Hematopoietic multipotent progenitor cell treated with erythropoietin and hydrocortisone succinate and interleukin-3 and kit ligand, for 15 days (in vitro differentiated cells): Measurements from ENCODE around the gene BCR.
"Not testable (repeated sequence)": the region's sequence is repeated elsewhere in the genome, so short reads cannot be mapped to it uniquely, and the experiment has no call there.

Source experiments
- DNase-seq: peaks from one replicate; pipeline ENCODE4 v3.0.0-alpha.2; 2015; ENCODE audit warnings: low spot score

BCR gene

DNA sequence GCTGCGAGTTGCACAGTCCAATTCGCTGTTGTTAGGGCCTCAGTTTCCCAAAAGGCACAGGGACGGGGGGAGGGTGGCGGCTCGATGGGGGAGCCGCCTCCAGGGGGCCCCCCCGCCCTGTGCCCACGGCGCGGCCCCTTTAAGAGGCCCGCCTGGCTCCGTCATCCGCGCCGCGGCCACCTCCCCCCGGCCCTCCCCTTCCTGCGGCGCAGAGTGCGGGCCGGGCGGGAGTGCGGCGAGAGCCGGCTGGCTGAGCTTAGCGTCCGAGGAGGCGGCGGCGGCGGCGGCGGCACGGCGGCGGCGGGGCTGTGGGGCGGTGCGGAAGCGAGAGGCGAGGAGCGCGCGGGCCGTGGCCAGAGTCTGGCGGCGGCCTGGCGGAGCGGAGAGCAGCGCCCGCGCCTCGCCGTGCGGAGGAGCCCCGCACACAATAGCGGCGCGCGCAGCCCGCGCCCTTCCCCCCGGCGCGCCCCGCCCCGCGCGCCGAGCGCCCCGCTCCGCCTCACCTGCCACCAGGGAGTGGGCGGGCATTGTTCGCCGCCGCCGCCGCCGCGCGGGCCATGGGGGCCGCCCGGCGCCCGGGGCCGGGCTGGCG, at the start of gene BCR:
Gene BCR, plus strand, starts transcription at position 209 of the 592 bp plus-strand sequence. CDS start 452 bp downstream, outside the sequence.
- DNase-seq: no peak

DNA sequence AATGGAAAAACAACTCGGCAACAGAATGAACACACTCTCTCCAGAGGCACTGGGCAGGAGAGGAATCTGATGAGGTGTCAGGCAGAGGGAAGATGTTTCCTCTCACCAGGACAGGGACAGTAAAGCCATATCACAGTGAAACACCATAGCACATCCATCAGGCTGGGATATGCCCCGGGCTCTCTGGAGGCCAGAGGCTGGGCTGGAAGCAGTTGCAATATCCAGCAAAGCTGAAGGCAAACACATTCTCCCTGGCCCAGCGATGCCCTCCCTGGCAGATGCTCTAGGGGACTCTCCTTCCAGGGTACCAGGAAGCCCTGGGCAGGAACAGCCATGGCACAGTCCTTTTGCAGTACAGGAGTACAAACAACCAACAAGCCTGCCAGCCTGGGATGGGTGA, 49.6 kb upstream of the BCR start:
- no peak for DNase-seq

DNA sequence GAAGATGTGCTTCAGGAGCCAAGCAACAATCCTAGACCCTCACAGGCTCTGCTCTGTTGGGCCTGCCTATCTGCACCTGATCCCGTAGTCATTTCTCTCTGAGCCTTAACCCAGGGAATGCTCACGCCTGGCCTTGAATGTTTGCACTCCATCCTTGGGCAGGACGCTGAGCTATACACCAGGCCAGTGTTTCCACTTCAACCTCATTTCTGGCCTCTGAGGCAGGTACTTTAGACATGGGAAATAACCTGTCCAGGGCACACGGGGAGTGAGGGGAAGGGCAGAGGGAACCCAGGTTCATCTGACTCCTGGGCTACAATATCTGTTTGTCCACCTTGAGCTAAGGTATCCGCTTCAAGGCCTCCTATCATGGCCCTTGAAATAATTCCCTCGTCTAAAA, 48.4 kb upstream of the BCR start:
- DNase-seq: no peak

DNA sequence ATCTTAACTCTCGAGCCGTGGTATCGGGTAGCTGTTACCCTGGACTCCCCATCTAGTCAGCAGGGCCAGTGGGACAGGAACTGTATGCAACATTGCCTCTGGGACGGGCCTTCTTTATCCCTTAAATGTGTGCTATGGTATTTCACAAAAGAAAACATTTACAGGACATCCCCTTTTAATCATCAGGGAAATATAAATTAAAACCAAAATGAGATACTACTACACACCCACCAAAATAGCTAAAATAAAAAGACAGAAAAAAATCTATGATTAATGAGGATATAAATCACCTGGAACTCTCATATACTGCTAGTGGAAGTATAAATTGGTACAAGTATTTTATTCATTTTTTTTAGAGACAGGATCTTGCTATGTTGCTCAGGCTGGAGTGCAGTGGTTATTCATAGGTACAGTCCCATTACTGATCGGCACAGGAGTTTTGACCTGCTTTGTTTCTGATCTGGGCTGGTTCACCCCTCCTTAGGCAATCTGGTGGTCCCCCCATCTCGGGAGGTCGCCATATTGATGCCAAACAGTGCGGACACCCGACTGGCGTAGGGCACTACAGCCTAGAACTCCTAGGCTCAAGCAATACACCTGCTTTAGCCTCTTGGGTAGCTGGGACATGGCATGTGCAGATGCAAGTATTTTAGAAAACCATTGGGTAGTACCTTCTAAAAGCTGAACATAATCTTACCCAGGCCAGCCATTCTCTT, 47.8 kb upstream of the BCR start:
- DNase-seq: no peak

DNA sequence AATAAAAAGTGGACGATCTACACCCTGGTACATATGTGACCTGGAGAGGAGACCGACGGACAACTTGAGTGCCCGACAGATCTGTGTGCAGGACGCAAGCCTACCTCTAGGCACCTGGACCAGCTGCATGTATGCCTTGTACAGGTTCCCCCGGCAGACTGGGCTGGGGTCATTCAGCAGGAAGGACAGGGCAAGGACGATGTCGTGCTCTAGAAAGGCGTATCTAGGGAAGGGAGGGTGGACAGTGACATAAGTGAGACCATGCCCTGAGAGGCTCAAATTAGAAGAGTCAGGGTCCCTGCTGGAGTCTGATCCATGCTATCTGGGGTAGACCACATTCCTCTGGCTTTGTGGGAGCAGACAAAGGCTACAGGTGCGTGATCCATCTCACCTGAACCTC, 46.4 kb upstream of the BCR start:
- no peak for DNase-seq

DNA sequence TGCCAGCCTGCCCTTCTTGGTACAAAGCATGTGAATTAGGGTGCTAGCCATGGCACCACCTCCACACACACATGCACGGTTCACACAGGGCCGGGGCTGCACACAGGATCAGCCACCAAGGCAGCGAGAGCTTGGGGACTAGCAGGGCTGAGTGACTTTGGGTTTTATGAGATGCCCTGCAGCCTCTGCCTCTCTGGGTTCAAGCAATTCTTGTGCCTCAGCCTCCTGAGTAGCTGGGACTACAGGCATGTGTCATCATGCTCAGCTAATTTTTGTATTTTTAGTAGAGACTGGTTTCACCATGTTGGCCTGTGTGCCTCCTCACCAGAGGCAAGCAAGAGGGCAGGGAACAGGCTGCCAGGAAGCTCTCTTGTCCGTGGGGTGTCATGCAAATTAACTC, 43.3 kb upstream of the BCR start:
- not testable (repeated sequence) for DNase-seq

DNA sequence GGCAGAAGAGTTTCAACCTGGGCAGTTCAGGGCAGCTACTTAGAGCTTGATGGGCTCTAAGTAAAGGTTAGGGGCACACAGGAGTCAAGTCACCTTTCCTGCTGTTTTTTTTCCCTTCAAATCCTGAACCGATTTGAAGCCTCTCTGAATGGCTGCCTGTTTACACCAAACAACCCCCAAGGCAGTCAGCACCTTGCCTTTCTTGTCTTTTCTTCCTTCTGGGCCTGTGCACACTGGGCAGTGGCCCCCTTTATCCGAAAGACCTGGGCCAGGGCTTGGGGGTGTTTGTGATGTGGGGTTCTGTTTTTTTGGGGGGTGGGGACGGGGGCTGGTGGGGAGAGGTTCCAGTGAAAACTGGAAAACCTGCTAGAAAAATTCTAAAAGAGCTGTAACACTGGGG, 42.8 kb upstream of the BCR start:
- DNase-seq: no peak

DNA sequence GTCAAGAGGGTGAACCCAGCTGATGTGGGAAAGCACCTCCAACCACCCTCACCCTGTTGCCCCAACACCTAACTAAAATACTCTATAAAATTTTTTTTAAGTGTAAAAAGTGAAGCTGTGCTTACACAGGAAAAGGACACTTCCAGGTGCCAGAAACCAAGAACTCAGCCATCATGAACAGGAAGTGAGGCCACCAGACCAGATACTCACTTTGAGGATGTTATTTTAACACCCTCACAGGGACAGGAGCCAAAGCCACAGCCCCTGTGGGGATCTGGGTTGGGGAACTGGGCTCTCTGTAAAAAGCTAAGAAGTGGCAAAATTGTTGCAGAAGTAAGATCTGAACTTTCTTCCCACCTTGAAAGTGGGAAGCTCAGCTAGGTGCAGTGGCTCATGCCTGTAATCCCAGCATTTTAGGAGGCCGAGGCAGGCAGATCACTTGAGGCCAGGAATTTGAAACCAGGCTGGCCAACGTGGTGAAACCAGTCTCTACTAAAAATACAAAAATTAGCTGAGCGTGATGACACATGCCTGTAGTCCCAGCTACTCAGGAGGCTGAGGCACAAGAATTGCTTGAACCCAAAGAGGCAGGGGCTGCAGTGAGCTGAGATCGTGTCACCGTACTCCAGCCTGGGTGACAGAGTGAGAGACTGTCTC, 42.3 kb upstream of the BCR start:
- no peak for DNase-seq

DNA sequence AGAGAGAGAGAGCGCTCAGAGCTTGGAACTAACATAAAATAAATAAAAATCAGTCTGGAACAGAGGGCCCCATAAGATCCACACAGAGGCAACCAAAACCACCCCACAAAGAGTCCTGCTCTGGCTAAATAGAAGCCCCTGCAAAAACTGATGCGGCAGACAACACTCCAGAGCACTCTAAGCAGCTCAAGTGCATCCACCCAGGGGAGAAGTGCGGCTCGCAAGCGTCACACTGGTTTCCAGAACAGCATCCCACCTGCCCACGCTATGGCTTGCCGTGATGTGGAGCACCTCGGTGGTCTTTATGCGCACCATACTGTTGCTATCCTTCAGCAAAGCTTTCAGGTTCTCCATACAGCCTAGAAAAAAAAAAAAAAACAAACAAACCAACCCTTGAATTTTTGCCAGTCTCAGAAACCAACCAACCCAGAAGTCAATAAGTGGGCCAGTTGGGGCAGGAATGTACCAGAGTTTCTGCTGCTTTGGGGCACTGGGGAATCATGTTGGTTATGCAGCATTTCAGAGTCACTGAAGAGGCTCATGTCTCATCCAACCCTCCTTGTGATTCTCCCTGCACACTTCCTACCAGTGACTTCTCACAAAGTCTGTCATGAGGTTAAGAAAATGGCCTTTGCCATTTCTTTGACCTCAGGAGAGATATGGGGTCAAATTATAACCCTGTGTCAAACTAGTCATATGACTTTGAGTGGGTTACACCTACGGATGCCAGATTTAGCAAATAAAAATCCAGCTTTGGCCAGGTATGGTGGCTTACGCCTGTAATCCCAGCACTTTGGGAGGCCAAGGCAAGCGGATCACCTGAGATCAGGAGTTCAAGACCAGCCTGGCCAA, 41.5 kb upstream of the BCR start:
- DNase-seq: no peak

DNA sequence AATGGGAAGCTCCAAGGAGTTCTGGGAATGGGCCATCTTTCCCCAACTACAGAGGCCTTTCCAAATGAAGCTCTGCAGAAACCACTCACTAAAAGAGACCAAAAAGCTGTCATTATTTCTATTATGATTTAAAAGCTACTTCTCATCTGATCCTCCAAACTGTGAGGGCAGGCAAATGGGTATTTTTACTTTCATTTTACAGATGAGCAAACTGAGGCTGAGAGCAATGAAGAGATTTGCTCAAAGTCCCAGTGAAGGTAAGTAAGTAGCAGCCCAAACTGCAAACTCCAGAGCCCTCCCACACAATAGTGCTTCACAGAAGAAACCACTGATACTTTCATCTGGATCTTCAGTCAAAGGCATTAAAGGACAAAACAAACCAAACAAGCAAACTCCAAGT, 39.9 kb upstream of the BCR start:
- DNase-seq: no peak

DNA sequence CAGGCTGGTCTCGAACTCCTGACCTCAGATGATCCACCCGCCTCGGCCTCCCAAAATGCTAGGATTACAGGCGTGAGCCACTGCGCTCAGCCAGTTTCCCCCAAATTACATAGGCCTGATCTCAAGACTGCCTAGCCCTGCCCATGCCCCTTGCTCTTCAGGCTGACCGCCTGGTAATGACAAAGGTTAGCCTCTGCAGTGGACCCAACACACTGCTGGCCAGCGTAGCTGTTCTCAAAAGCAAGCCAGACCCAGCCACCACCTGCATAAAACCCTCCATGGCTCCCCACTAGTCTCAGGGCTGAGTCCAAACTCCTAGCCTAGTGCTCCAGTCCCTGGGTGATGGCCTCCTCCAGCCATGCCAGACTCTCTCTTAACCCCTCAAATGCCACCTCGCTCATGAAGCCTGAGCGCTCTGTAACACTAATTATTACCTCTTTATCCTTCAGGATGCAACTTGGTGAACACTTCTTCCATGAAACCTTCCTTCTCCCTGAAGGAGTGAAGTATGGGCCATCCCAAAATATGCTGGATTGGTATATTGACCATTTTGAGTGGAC, 37.7 kb upstream of the BCR start:
- no peak for DNase-seq

DNA sequence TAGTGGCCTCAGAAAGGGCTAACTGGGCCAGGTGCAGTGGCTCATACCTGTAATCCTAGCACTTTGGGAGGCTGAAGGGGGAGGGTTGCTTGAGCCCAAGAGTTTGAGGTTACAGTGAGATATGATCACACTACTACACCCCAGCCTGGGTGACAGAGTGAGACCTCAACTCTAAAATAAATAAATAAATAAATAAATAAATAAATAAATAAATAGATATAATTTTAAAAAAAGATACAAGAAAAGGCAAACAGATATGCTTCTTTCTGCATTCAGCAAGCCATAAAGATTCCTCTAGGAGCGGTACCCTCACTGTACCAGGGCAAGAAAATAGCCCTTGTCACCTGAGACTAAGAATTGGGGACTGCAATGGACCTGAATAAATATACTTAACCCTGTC, 37.2 kb upstream of the BCR start:
- no peak for DNase-seq

DNA sequence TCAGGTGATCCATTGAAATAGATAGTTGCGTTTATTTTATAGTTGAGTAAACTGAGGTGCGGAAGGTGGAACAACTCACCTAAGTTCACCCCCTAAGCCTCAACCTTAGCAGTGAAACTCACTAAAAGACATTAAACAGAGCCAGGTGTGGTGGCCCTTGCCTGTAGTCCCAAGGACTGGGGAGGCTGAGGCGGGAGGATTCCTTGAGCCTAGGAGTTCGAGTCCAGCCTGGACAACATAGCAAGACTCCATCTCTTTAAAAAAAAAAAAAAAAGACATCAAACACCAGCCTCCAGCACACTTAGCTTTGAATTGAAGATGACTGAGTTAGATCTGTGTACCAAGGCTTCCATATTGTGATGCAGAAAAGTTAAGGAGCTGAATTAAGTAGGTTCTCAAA, 35.9 kb upstream of the BCR start:
- no peak for DNase-seq

DNA sequence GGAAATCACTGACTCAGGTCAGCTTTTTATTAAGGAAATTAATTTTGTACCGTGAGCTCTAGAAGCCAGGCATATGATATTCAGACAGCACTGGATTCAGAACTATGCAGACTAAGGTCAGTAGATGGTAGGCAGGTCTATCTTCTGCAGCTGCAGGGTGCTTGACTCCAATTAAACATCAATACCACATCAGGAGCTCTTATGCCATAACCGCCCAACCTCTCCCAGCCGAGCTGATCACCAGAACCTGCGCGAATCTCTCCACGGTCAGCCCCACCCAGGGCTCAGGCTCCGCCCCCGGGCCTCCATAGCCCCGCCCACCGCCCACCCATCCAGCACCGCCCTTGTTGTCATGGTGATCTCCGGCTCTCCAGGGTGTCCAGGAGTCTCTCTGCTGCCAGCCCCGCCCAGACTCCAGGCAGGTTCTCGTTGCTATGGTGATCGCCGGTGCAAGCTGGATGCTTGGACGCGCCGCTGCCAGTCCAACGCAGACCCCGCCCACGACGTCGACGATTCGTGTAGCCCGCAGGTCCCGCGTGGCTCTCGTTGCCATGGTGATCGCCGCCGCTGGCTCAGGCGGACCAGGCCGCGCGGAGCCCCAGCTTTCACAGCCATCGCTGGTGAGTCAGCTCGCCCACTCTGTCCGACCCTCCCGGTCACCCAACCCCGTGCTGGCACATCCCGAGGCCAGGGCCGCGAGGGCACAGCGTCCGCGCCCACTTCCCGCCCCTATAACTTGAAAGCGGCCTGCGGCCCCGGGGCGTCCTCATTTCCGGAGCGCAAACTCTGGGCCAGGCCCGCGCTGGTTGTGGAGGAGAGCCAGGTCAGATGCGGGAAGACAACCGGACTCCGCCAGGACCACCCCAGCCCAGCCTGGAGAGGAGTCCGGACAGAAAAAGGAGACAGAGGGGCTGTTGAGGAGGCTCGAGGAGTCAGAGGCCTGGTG, 35.1 kb upstream of the BCR start, which contains the start of gene RAB36:
Gene RAB36, plus strand, starts transcription at position 546 of the 946 bp plus-strand sequence. CDS start 1,140 bp downstream, outside the sequence.
- DNase-seq: peak; percentile 87

DNA sequence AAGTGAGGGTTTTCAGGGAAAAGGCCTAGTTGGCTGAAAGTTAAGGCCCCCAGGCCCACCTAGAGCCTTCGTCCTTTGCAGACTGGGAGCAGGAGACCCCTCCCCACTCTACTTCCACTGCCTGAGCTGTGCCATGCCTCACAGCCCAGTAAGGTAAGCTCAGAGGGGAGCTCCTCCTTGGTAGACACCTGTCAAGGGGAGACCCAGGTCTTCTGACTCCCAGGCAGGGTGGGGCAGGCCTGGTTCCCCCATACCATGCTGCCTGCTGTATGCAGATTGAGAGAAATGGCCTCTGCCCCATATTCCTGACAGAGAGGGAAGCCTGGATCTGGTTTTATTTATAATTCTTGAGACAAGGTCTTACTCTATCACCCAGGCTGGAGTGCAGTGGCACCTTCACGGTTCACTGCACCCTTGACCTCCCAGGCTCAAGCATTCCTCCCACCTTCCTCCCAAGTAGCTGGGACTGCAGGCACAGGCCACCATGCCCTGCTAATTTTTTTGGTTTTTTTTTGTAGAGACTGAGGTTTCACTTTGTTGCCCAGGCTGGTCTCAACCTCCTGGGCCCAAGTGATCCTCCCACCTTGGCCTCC, 34.3 kb upstream of the BCR start:
- no peak for DNase-seq

DNA sequence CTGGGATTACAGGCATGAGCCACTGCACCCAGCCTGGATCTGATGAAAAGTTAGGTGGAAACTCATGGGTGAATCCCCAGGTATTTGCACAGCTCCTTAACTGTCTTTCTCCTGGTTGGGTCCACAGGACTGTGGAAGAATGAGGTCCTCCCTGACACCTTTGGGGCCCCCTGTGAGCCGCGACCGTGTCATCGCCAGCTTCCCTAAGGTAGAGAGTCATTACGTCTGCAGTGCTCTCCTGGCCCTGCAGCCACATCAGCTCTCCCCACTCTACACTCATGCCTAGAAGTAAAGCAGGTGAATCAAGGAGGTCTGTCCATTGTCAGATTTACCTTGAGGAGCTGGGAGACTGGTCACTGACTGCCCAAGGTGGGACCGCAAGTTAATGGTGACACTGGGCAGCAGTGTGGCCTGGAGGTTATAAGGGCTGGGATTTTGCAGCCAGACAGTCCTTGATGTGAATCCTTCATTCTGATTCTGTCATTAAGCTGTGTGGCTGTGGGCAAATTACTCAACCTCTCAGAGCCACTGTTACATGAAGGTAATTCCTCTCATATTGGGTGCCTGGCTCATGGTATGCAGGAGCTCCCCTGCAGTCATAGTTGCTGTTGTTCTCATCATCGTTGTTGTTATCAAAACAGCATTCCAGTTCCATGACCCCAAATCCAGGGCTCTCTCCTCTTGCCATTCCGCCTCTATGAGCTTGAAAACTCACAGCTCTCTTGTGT, 33.7 kb upstream of the BCR start:
- no peak for DNase-seq

DNA sequence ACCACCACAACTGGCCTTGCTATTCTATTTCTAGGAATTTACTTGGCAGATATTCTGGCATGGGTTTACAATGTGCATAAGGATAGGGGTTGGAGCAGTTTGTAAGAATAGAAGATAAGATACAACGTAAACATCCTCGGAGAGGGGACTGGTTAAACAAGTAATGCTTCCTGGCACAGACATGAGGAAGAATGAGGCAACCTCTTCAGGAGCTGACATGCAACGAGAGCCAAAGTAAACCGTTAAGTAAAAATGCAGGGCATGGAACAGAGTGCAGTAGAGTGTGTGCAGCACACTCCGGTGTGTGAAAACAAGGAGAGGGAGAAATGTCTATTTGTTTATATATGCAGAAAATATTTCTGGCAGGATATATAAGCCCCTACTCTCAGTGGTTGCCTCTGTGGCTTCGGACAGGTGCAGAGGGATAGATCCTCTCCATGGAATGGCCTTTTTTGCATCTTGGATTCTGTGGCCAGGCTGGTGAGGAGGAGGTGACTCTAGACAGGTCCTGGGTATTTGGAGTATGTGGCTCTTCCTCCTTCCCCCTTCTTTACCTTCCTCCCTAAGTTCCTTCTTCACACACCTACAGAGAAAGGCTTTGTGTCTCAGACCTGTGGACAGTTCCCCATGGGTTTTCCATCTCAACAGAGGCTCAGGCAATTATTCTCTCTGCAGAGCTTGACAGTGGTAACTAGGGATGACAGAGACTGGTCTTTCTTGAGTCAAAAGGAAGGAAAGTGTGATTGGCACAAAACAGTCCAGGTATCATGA, 32.5 kb upstream of the BCR start:
- no peak for DNase-seq

DNA sequence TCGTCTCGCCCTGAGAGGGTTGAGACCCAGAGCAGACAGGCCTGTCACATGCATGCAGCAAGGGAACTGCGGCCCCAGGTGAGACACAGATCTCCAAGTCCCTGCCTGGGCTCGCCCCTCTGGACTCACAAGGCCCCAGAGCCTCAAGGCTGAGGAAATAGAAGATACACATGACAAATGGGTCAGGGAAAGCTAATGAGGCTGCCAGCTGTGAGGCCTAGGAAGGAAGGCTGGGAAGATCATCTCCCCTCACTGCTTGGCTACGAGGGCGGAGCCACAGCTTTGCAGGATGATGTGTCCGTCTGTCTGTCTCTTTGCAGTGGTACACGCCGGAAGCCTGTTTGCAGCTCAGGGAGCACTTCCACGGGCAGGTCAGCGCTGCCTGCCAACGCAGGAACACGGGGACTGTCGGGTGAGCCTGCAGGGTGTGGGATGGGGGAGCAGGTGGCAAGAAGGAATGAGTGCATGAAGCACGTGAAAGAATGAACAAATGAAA, 30.5 kb upstream of the BCR start:
- no peak for DNase-seq

DNA sequence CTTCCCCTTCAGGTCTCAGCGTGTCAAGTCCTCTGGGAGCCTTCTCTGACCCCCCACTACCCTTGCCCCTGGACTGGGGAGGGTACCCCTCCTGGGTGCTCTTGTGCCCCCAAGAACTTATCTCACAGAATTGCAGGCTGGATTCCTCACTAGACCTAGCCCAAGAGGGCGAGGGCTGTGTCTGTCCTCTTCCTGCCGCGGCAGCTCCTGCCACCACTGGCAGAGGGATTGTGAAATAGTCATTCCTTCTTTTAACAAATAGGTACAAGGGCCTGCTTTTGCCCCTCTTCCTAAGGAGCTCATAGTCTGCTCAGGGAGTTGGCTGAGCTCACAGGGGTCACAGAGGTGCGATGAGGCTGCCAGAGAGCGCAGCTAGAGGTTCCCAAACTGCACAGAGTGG, 29.5 kb upstream of the BCR start:
- no peak for DNase-seq
